ENCODE data around the gene ZNF830.
"Not testable (repeated sequence)": the region's sequence is repeated elsewhere in the genome, so short reads cannot be mapped to it uniquely, and the experiment has no call there.

Gene ZNF830

DNA sequence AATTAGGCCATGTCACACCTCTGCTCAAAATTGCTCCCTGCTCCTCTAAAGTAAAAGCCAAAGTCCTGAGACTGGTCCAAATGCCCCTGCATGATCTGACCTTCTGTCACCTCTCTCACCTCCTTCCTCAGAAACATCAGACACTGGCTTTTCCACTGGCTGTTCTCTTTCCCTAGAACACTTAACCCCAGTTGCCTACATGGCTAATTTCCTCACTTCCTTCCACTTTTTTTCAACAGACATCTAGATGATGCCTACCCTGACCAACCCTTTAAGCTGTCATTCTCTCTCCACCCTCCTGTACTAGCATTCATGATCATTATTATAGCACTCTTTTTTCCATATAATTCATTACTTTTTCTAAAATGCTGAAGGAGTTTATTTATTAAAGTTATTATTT, 31.1 kb upstream of the ZNF830 start:
- in situ Hi-C loops (cut with MboI; ENCODE audit: low sequenced_read_pairs, unreplicated experiment), result no loop called here
- TF ChIP-seq, protein P1, sequence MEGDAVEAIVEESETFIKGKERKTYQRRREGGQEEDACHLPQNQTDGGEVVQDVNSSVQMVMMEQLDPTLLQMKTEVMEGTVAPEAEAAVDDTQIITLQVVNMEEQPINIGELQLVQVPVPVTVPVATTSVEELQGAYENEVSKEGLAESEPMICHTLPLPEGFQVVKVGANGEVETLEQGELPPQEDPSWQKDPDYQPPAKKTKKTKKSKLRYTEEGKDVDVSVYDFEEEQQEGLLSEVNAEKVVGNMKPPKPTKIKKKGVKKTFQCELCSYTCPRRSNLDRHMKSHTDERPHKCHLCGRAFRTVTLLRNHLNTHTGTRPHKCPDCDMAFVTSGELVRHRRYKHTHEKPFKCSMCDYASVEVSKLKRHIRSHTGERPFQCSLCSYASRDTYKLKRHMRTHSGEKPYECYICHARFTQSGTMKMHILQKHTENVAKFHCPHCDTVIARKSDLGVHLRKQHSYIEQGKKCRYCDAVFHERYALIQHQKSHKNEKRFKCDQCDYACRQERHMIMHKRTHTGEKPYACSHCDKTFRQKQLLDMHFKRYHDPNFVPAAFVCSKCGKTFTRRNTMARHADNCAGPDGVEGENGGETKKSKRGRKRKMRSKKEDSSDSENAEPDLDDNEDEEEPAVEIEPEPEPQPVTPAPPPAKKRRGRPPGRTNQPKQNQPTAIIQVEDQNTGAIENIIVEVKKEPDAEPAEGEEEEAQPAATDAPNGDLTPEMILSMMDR (IDR thresholded peaks at IDR 0.05; ENCODE audit: borderline replicate concordance, control extremely low read depth, extremely low read depth, insufficient read depth, missing control alignments), result no peak
- no peak for DNase-seq (ENCODE audit: low spot score)

DNA sequence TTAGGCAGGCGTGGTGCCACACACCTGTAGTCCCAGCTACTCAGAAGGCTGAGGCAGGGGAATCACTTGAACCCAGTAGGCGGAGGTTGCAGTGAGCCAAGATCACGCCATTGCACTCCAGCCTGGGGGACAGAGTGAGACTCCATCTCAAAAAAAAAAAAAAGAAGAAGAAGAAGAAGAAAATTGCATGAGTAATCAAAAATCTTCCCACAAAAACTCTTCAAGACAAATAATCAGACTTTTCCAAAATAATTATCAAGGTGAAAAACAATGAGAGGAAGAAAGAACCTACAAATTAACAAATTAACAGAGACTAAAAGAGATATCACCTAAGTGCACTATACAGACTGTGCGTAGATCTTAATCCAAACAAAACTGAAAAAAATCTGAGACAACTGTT, 10.6 kb upstream of the ZNF830 start:
- in situ Hi-C loops (cut with MboI; ENCODE audit: low sequenced_read_pairs, unreplicated experiment); DNase-seq (ENCODE audit: low spot score): not testable (repeated sequence)

DNA sequence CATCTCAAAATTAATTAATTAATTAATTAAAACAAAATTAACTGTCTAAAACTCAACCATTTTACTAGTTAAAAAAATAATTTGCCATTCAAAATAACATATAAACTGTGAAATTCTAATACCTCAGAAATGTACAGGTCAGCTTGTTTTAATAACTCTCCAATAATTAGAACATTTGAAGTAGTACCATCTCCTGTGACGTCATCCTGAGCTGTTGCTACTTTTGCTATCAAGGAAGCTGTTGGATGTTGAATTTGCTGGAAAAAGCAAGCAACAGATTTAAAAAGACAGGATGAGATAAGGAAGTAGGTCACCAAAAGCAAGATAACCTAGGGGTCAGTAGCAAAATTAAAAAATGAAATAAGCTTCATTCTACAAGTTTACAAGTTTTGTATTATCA, 2.9 kb upstream of the ZNF830 start:
- in situ Hi-C loops (cut with MboI; ENCODE audit: low sequenced_read_pairs, unreplicated experiment), result no loop called here
- DNase-seq (ENCODE audit: low spot score), result no peak
- TF ChIP-seq, protein P1 (IDR thresholded peaks at IDR 0.05; ENCODE audit: borderline replicate concordance, control extremely low read depth, extremely low read depth, insufficient read depth, missing control alignments), result no peak

DNA sequence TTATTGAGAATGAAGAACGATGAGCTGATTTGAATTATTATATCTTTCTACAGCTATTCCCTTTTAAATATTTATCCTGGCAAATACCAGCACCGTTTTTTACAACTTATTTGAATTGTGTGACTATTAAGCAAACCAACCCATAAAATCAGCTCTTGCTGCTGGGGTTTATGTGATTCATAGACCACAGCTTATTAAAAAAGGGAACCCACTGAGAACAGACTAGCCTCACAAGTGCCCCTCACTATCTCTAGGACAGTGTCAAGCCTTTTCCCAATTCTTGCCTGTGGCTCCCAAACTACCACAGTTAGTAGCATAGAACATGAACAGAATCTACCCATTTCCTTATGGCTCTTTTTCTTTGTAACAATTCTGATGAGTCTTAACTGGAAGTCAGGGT, 12.8 kb downstream of the ZNF830 start:
- TF ChIP-seq, protein P1 (IDR thresholded peaks at IDR 0.05; ENCODE audit: borderline replicate concordance, control extremely low read depth, extremely low read depth, insufficient read depth, missing control alignments), result no peak
- in situ Hi-C loops (cut with MboI; ENCODE audit: low sequenced_read_pairs, unreplicated experiment), result no loop called here
- no peak for DNase-seq (ENCODE audit: low spot score)

DNA sequence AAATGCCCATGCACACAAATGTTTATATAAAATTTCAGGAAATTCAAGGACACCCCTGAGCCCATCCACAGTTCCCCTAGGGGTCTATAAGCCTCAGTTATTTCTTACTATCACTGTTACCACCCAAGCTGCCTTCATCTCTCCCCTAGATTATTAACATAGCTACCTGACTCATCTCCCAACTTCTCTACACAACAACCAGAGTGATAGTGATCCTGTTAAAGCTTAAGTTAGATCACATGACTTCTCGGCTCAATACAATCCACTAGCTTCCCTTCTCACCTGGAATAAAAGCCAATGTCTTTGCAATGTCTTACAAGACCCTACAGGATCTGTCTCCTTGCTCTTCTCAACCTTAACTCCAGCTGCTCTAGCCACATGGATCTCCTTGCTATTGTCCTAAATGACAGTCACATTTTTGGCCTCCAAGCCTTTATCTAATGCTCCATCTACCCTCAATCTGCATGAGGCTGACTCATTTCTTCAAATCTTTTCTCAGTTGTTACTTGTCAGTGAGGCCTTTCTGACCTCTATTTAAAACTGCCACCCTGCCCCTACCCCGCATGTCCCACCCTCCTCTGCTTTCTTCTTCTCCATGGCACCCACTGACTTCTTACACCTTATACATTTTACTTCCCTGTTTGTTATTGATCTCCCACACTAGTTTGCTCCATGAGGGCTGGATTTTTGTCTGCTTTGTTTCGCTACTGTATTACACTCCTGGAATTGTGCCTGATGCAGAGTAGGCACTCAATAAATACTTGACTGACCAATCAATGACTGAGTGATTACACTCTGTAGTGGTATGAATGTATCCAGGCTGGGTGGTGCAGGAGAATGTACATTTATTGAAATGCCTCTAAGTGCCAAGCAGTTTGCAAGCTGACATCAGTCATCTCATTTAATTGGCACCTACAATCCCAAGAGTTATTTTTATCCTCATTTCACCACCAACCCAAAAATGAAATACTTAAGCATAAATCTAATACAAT, 13.8 kb downstream of the ZNF830 start:
- TF ChIP-seq, protein P1 (IDR thresholded peaks at IDR 0.05; ENCODE audit: borderline replicate concordance, control extremely low read depth, extremely low read depth, insufficient read depth, missing control alignments), result no peak
- in situ Hi-C loops (cut with MboI; ENCODE audit: low sequenced_read_pairs, unreplicated experiment), result no loop called here
- DNase-seq (ENCODE audit: low spot score), result no peak

DNA sequence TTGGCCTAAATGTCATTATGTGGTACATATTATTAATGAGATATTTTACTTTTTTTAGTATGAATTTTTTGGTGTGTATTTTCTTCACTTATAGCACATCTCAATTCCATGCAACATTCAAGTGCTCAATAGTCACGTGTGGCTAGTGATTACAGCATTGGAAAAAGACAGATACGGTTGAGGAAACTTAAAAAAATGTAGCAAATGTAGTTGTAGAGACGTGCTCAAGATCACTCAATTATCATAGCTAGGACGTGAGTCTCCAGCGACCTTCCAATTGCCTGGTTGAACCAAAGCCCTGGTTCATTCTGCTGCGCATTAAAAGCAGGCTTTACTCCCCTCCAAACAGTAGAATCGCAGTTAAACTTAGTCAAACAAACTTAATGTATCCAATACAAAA, 17.8 kb downstream of the ZNF830 start:
- no peak for DNase-seq (ENCODE audit: low spot score)
- in situ Hi-C loops (cut with MboI; ENCODE audit: low sequenced_read_pairs, unreplicated experiment), result no loop called here
- TF ChIP-seq, protein P1 (IDR thresholded peaks at IDR 0.05; ENCODE audit: borderline replicate concordance, control extremely low read depth, extremely low read depth, insufficient read depth, missing control alignments), result no peak

DNA sequence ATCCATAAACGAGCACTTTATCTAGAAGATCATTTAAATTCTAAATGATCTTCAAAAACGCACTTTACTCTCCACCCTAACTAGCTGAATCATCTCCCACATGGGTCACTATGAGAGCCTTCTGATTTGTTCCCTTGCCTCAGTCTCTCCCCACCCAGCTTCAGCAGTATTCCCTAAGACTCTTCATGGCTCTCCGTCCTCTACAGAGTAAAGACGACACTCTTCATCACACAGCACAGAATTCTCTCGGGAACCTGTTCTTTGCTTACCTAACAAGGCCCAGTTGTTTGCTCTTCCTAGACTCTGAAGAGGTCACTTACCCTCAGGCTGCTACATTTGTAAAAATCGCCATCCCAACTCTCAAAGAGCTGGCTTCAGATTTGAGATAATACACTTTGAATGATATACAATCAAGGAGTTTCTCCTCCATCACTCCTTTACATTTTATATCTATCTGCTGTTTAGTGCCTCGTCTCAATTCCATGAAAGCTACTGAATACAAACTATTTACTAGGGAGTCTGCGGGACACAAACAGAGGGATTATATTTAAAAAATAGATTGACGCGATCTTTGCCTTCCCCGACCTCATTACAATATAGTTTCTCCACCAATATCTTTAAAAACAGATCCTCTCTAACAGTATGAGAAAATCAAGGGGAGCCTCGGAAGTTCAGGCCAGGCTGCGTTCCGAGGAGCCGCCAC, 18.5 kb downstream of the ZNF830 start:
- TF ChIP-seq, protein P1 (IDR thresholded peaks at IDR 0.05; ENCODE audit: borderline replicate concordance, control extremely low read depth, extremely low read depth, insufficient read depth, missing control alignments), result no peak
- DNase-seq (ENCODE audit: low spot score), result no peak
- in situ Hi-C loops (cut with MboI; ENCODE audit: low sequenced_read_pairs, unreplicated experiment), result no loop called here

Data from GM13976 (cell line).